Muscle layer of duodenum (tissue), 2 donors: Measurements from ENCODE around the gene BCL7B.

Source experiments
- H3K27ac ChIP-seq: one replicate; pipeline ENCODE4 v1.7.0; 2013; ENCODE audit warnings: mild to moderate bottlenecking, low read length
- H3K27me3 ChIP-seq: one replicate; pipeline ENCODE4 v1.7.0; 2013; ENCODE audit warnings: low read depth, mild to moderate bottlenecking, control low read depth, low read length
- H3K36me3 ChIP-seq, 2 donors: one replicate each; pipeline ENCODE4 v1.7.0; 2013; ENCODE audit warnings: low read length in 2 of 2, control low read depth in 1 of 2, mild to moderate bottlenecking in 1 of 2; ENCODE audit not compliant: insufficient read depth in 2 of 2, control insufficient read depth in 1 of 2
- H3K4me1 ChIP-seq, 2 donors: one replicate each; pipeline ENCODE4 v1.7.0; 2013; ENCODE audit warnings: low read length in 2 of 2, mild to moderate bottlenecking in 2 of 2, control low read depth in 1 of 2, moderate library complexity in 1 of 2; ENCODE audit not compliant: insufficient read depth in 2 of 2, control insufficient read depth in 1 of 2
- H3K4me3 ChIP-seq, 2 donors: one replicate each; pipeline ENCODE4 v1.7.0; 2013; ENCODE audit warnings: low read length in 2 of 2, low read depth in 1 of 2, mild to moderate bottlenecking in 1 of 2
- H3K9me3 ChIP-seq, 2 donors: one replicate each; pipeline ENCODE4 v1.7.0; 2013; ENCODE audit warnings: low read length in 2 of 2, control low read depth in 1 of 2, mild to moderate bottlenecking in 1 of 2; ENCODE audit not compliant: control insufficient read depth in 1 of 2
- donor health status: healthy.

BCL7B gene

DNA sequence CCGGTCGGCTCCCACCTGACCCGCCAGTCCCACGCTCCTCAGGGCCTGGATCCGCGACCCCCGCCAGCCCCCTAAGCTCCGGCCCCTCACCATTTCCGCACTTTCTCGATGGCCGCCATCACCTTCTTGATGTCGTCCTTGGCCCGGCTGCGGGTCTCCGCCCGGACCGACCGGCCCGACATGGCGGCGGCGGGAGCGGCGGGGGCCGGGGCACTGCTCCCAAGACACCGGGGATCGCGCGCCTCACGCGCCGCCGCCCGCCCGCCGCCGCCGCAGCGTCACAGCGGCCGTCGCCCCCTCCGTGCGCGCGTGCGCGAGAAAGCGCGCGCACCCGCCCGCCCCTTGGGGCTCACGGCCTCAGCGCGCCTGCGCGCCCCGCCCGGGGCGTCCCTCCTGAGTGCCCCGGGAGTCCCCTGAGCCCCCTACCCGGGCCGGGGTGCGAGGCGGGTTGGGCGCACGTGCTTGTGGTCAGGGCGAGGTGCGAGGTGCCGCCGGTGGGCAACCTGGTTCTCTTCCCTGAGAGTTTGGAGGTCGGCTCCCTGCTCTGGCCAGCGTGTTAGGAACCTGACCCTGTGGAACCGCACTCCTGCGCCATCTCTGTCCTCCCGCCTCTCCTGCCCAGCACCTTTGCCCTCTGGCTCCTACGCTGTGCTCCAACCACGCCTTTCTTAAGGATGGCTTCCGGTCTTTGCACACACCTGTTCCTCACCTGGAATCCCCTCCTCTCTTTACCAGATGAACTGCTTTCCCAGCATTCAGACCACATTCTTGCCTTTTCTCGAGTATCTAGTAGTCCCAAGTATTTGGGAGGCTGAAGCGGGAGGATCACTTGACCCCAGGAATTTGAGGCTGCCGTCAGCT, at the start of gene BCL7B:
TSS of gene BCL7B (minus strand) at position 294 of the 861 bp plus-strand sequence. CDS start at position 182, 112 bp downstream.
- peaks cover 6 to 32% of the 10 kb centered on the region in 2 donors for H3K4me1 ChIP-seq
- H3K27ac ChIP-seq, result peak within 1 kb of the TSS; percentile 92
- peaks cover 3% of the 10 kb centered on the region in 2 donors for H3K36me3 ChIP-seq
- no peaks in the 10 kb centered on the region for H3K9me3 ChIP-seq
- peak within 1 kb of the TSS; percentile 74 to 94 for H3K4me3 ChIP-seq
- H3K27me3 ChIP-seq, result no peaks in the 10 kb centered on the region

DNA sequence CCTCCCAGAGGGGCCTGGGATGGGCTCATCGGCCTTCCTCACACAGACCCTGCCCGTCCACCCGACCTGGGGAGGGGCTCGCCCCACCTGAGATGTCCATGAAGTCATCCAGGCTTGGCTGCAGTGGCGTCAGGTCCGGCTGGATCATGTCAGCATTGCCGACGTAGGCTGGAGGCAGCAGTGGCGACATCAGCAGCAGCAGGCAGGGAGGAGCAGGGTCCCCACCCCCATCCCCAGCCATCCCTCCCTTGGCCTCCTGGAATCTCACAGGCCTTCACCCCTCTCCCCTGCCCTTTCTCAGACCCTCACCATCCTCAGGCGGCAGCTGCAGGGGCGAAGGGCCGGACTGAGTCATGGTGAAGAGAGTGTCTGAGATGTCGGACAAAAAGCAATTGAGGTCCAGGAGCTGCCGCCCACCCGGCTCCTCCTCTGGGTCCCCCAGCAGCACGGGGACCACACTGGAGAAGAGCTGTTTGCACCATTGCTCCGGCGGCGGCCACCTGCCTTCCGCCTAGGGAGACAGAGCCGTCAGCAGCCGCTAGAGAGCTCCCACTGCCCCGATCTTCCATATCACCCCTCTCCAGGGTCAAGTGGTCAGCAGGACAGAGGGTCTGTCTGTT, 48.2 kb upstream of the BCL7B start:
- Histone ChIP-seq H3K9me3 (no peaks in the 10 kb centered on the region), H3K4me1 (peaks cover 0 to 7% of the 10 kb centered on the region in 2 donors), H3K27me3 (no peaks in the 10 kb centered on the region), H3K36me3 (no peaks in the 10 kb centered on the region), H3K4me3 (no peak overlapping the region), H3K27ac (no peak overlapping the region)

DNA sequence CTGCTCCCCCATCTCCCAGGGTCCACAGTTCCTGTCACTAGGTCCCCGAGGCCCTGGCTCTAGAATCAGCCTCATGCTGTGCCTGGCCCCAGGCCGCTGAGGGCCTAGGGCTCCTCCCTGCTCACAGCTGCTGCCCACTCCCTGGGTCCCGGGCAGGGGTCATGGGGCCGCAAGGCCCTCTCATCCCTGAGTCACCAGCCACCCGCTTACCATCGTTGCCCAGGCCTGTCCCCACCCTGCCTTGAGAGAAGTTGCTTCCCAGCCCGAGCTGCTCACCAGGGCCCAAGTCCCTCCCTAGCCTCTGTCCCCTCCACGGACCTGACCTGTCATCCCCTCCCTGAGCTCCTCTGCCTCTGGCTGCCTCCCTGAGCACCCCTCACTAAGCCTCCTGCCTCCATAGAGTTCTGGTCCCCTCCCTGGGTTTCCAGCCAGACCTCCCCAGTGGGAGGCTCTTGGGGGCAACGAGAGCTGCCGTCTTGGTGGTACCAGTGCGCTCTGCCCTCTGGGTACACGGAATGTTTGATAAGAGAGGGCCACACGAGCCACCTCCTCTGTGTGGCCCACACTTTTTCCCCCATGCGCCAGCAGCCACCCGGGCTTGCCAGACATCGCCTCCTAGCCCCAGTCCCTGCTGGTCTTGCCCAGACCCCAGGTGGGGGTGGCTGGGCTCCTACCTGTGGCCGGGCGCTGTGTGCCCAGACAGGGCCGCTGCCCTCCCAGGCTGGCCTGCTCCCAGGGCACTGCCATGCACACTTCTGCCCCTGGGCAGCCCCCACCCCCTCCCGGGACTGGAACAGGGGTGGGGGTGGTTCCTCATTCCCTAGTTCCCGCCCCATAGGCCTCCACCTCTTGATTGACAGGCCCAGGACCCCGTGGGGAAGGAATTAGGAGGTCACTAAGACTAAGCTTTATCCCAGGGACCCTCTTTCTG, 45.5 kb upstream of the BCL7B start:
- H3K36me3 ChIP-seq, result no peaks in the 10 kb centered on the region
- H3K27me3 ChIP-seq, result no peaks in the 10 kb centered on the region
- peaks cover 0 to 7% of the 10 kb centered on the region in 2 donors for H3K4me1 ChIP-seq
- H3K27ac ChIP-seq, result no peak overlapping the region
- H3K4me3 ChIP-seq, result no peak overlapping the region
- no peaks in the 10 kb centered on the region for H3K9me3 ChIP-seq

DNA sequence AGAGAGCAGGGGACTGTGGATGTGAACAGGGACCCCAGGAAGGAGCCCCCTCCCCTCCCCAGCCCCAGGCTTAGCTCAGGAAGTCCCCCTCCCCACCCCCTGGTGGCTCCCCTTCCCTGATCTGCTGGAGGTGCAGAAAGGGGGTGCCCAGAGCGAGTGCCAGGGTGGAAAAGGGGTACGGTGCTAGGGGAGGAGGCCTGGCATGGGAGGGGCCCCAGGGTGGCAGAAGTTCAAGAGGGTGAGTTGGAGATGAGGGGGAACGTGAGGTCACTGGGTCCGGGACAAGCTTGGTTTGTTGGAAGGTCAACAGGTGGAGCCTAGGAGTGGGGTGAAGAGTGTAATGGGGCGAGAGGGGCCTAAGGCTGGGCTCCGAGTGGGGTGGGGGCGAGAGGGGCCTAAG, 42.4 kb upstream of the BCL7B start:
- no peak overlapping the region for H3K27ac ChIP-seq
- no peaks in the 10 kb centered on the region for H3K27me3 ChIP-seq
- H3K36me3 ChIP-seq, result no peaks in the 10 kb centered on the region
- no peaks in the 10 kb centered on the region for H3K9me3 ChIP-seq
- H3K4me3 ChIP-seq, result no peak overlapping the region
- H3K4me1 ChIP-seq, result no peaks in the 10 kb centered on the region

DNA sequence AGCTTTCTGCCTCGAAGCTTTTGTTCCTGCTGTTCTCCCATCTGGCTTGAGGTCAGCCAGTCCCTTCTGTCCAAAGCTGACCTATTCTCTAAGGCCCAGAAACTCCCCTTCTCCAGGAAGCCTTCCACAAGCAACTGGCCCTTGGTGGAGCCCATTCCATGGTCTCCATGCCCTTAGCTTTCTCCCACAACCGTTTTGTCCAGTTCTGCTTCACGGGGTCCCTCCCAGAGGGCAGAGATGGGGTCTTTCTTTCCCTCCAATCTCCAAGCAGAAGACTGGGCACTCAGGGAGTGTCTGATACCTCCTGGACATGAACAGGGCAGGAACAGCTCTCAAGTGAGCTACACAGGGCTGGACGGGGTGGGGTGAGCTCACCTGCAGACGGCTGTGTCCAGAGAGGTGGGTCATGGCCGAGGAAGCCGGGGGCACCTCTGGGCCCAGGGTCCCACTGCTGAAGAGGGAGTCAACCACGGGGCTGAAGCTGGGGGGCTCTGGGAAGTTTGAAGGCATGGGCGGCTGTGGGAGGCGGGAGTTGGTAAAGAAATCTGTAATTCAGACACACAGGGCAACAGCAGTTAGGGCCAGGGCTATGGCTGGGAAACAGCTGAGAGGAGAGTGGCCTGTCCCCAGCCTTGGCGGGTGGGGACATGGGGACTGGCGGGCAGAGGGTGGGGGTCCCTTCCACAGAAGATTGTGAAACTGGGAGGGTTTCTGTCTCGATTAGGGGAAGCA, 41.8 kb upstream of the BCL7B start:
- Histone ChIP-seq H3K4me1 (no peaks in the 10 kb centered on the region), H3K27ac (no peak overlapping the region), H3K36me3 (no peaks in the 10 kb centered on the region), H3K9me3 (no peaks in the 10 kb centered on the region), H3K4me3 (no peak overlapping the region), H3K27me3 (no peaks in the 10 kb centered on the region)

DNA sequence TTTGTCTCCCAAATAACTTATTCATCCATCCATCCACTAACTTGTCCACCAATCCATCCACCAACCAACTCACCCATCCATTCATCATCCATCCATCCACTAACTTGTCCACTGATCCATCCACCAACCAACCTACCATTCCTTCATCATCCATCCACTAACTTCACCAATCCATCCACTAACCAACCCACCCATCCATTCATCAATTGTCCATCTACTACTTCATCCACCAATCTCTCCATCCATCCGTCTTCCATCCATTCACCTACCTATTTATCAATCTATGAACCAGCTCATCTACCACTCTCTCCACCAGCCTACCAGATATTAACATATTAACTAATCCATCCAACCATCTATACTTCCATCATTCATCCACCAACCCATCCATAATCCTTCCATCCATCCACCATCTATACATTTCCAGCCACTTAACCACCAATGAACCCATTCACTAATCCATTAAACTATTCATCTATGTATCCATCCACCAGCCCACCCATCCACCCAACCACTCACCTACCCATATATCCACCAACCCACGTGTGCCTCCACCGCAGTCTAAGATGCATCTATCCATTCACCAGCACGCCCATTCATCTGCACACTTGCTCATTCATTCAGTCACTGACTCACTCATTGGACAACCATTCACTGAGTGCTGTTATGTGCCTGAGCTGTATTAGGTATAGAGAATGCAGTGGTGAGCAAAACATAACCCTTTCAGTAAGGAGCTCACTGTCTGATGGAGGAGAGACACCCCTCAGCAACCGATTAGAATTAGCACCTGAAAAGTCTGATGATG, 40.7 kb upstream of the BCL7B start:
- Histone ChIP-seq H3K27ac (no peak overlapping the region), H3K4me3 (no peak overlapping the region), H3K9me3 (no peaks in the 10 kb centered on the region), H3K27me3 (no peaks in the 10 kb centered on the region), H3K36me3 (no peaks in the 10 kb centered on the region), H3K4me1 (no peaks in the 10 kb centered on the region)

DNA sequence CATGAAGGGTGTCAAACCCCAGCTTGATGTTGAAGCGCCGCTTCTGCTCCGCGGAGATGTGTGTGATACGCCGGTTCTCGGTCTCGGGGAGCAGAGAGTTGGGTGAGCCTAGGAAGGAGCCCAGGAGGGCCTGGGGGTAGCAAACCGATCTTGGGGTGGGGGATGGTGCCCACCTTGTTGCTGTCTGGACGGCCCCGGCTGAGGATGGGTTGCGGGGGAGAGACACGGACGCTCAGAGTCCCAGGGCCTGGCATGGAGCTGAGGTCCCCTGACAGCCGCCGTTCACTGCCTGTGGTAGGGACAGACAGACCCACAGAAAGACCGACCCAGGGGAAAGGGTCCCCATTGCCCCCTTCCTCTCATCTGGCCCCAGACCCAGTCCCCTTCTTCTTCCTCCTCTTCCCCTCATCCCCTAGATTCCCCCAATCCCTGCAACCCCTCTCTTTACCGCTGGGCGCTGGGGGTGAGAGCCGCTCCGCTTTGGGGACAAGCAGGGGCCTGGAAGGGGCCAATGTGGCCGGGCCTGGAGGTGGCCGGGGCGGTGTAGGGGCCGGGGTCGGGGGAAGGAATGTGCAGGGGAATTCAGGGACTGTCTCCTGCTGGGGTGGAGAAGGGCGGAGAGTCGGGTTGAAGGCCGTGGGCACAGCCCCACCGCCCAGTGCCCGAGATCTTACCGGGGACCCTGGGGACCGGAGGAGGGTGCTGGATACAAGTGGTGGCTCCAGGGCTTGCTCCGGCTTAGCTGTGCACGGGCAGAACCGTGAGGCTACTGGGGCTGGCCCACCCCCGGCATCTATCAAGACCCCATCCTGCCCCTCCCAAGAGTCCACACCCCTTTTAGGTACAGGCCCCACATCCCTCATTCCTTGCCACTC, 38.9 kb upstream of the BCL7B start:
- no peaks in the 10 kb centered on the region for H3K36me3 ChIP-seq
- H3K27me3 ChIP-seq, result no peaks in the 10 kb centered on the region
- no peaks in the 10 kb centered on the region for H3K9me3 ChIP-seq
- H3K4me1 ChIP-seq, result no peaks in the 10 kb centered on the region
- H3K4me3 ChIP-seq, result no peak overlapping the region
- no peak overlapping the region for H3K27ac ChIP-seq

DNA sequence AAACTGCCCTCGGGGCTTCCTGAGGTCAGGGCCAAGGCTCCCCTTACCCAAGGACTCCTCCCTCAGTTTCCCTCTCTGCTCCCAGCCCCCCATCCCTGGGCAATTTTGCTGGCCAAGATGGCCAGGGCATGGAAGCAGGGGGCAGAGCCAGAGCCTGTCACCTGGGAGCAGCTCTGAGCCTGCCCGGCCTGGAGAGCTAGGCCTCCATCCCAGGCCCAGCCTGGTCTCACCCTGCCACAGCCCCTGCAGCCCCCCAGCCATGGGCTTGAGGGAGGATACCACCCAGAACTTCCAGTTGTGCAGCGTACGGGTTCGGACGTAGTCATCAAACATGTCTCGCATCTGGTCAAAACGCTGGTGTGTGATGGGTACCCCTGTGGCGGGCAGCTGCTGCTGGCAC, 37.9 kb upstream of the BCL7B start:
- no peak overlapping the region for H3K27ac ChIP-seq
- no peaks in the 10 kb centered on the region for H3K36me3 ChIP-seq
- no peaks in the 10 kb centered on the region for H3K4me1 ChIP-seq
- H3K4me3 ChIP-seq, result no peak overlapping the region
- H3K27me3 ChIP-seq, result no peaks in the 10 kb centered on the region
- no peaks in the 10 kb centered on the region for H3K9me3 ChIP-seq

DNA sequence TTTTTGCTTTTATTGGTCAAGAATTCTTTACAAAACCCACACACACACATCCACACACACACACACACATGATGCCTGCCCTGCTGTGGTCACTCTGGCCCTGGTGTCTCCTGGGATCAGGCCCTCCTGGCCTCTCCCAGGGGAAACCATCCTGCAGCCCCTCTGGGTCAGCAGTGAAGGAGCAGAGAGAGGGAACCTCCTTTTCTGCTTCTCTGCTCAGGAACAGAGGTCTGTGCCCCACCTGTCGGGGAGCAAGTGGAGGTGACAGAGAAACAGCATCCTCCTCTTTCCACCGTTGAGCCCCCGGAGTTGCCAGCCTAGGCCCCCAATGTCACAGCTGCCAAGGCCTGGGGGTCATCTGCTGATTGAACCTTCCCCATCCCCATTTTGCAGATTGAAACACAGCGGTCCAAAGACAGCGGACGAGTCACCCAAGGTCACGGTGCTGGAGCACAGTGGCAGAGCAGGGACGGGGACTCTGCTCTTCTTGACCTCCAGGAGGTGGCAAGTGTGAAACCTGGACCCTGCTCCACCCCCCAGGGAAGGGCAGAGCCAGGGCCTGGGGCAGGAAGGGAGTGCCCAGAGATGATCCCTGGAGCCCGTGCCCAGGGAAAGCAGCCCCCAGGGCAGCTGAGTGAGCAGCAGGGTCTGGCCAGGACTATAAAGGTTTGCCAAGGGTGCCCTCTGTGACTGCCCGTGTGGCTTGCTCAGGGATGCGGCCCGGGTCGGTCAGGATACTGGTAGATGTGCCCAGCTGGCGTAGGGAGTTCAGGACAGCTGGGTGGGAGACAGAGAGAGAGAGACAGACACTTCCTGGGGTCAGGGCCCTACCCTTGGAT, 35.9 kb upstream of the BCL7B start:
- H3K9me3 ChIP-seq, result no peaks in the 10 kb centered on the region
- H3K4me3 ChIP-seq, result no peak overlapping the region
- no peak overlapping the region for H3K27ac ChIP-seq
- H3K27me3 ChIP-seq, result no peaks in the 10 kb centered on the region
- H3K36me3 ChIP-seq, result no peaks in the 10 kb centered on the region
- H3K4me1 ChIP-seq, result no peaks in the 10 kb centered on the region
